GM12891 (cell line): ENCODE measurements around the gene BANK1.

ENCODE experiments used
- PAX5 ChIP-seq: IDR thresholded peaks from 2 replicates; pipeline ENCODE4 v1.6.1; 2011; ENCODE audit warnings: low read length, moderate library complexity, mild to moderate bottlenecking; ENCODE audit not compliant: insufficient read depth, severe bottlenecking
- POLR2A ChIP-seq: IDR thresholded peaks from 2 replicates; pipeline ENCODE4 v1.6.1; 2011; ENCODE audit warnings: low read depth, low read length, control low read depth
- POLR2AphosphoS5 ChIP-seq: IDR thresholded peaks from 2 replicates; pipeline ENCODE4 v1.6.1; 2011; ENCODE audit warnings: low read depth, low read length, control low read depth
- POU2F2 ChIP-seq: IDR thresholded peaks from 2 replicates; pipeline ENCODE4 v1.6.1; 2011; ENCODE audit warnings: low read depth, mild to moderate bottlenecking, control low read depth, low read length, moderate library complexity
- SPI1 ChIP-seq: IDR thresholded peaks from 2 replicates; pipeline ENCODE4 v1.6.1; 2011; ENCODE audit warnings: low read depth, low read length, control low read depth
- TAF1 ChIP-seq: IDR thresholded peaks from 2 replicates; pipeline ENCODE4 v1.6.1; 2011; ENCODE audit warnings: low read depth, low read length, control low read depth

DNA sequence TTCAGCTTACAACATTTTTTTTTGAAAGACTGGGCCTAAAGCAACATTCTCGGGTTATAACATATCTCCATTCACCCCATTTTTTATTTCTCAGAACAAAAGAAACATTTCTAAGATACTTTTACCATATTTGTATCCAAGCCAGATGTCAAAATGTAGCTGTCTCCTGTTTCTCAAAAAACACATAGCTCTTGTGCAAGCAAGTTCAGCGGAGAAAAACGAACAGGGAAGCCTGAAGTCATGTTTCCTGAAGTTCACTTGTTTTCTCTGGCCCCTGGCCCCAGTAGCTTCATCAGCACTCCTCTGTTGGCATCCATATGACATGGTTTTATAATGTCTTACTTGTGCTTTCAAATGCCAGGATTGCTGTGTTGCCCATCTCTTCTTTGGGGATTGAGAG lies 218.2 kb downstream of the BANK1 start:
- TF ChIP-seq PAX5 (no peak), POLR2A (no peak), POLR2AphosphoS5 (no peak), TAF1 (no peak), SPI1 (no peak), POU2F2 (no peak)
